HepG2 (cell line): ENCODE results near the gene PURB. TPM values are rescaled to one million over a fixed set of nuclear protein-coding genes. Genes with fewer than 3 reads are reported as not detected.

ENCODE experiments used
- ARID3A ChIP-seq: IDR thresholded peaks from 2 replicates; pipeline ENCODE4 v1.6.1; 2012; ENCODE audit warnings: low read depth, low read length, improper control_type of control experiment
- ATM ChIP-seq: fragments of 450-650 bp; IDR thresholded peaks from 2 replicates; pipeline ENCODE4 v1.7.1; 2017; ENCODE audit warnings: mild to moderate bottlenecking, borderline replicate concordance
- DNMT3B ChIP-seq: conservative IDR thresholded peaks from 2 replicates; pipeline ENCODE4 v1.6.1; 2016; ENCODE audit warnings: missing biosample characterization, control low read depth
- HDAC1 ChIP-seq: sonication (generic); formaldehyde crosslinking; IDR thresholded peaks from 2 replicates; pipeline ENCODE4 v1.5.1; 2020; ENCODE audit warnings: mild to moderate bottlenecking, missing genetic modification reagents
- HMG20A ChIP-seq: IDR thresholded peaks from 2 replicates; pipeline ENCODE4 v1.6.1; 2016; ENCODE audit warnings: borderline replicate concordance
- MATR3 ChIP-seq: sonication (generic); formaldehyde crosslinking; IDR thresholded peaks from 2 replicates; pipeline ENCODE4 v1.4.0; 2020; ENCODE audit warnings: missing genetic modification reagents
- REXO4 ChIP-seq: sonication (generic); formaldehyde crosslinking; IDR thresholded peaks from 2 replicates; pipeline ENCODE4 v1.8.0; 2022; ENCODE audit warnings: missing genetic modification reagents, mild to moderate bottlenecking, borderline replicate concordance
- SP1 ChIP-seq, 2 experiments: fragments of 450-650 bp in 1 of 2; sonication (generic) in 1 of 2; formaldehyde crosslinking in 1 of 2; IDR thresholded peaks; 2 replicates each; pipeline versions ENCODE4 v1.4.0 to v1.6.1; 2016 to 2020; ENCODE audit warnings: missing genetic modification reagents in 1 of 2
- STAT6 ChIP-seq: sonication (generic); formaldehyde crosslinking; IDR thresholded peaks from 2 replicates; pipeline ENCODE4 v1.4.0; 2020; ENCODE audit warnings: missing genetic modification reagents, mild to moderate bottlenecking, borderline replicate concordance
- ZBTB34 ChIP-seq: sonication (generic); formaldehyde crosslinking; IDR thresholded peaks from 2 replicates; pipeline ENCODE4 v1.8.0; 2022; ENCODE audit warnings: mild to moderate bottlenecking, missing genetic modification reagents
- ZKSCAN8 ChIP-seq: IDR thresholded peaks from 2 replicates; pipeline ENCODE4 v1.6.1; 2016; ENCODE audit warnings: borderline replicate concordance, missing genetic modification reagents, missing compliant biosample characterization
- ZNF138 ChIP-seq: sonication (generic); formaldehyde crosslinking; IDR thresholded peaks from 2 replicates; pipeline ENCODE4 v1.5.0; 2020; ENCODE audit warnings: mild to moderate bottlenecking, low read depth, missing genetic modification reagents
- ZNF563 ChIP-seq: sonication (generic); formaldehyde crosslinking; IDR thresholded peaks from 2 replicates; pipeline ENCODE4 v1.8.0; 2022; ENCODE audit warnings: mild to moderate bottlenecking, moderate library complexity, missing genetic modification reagents
- ZNF569 ChIP-seq: sonication (generic); formaldehyde crosslinking; IDR thresholded peaks from 2 replicates; pipeline ENCODE4 v1.5.0; 2020; ENCODE audit warnings: mild to moderate bottlenecking, missing genetic modification reagents, moderate library complexity, borderline replicate concordance
- ZNF629 ChIP-seq: sonication (generic); formaldehyde crosslinking; conservative IDR thresholded peaks from 2 replicates; pipeline ENCODE4 v1.5.0; 2020; ENCODE audit warnings: missing genetic modification reagents
- polyA plus RNA-seq, 8 experiments: library from polyadenylated mRNA; depleted of rRNA in 3 of 8; stranded (reverse) in 7 of 8; unstranded in 1 of 8; fragments of >200 nt; fragmentation: Illumina TruSeq in 4 of 8; extraction: Trizol in 4 of 8; gene quantifications; 2 replicates each; pipeline versions ENCODE4 v1.2.1 to v1.2.3, GENCODE V29; 2011 to 2016; ENCODE audit warnings: low read depth in 4 of 8, missing spikeins in 1 of 8, mixed read lengths in 1 of 8; ENCODE audit not compliant: insufficient read depth in 1 of 8
- total RNA-seq, 5 experiments: library from RNA; depleted of rRNA; stranded (reverse); fragments of >200 nt; fragmentation: Illumina TruSeq; extraction: Trizol; gene quantifications; 2 replicates each; pipeline ENCODE4 v1.2.3, GENCODE V29; 2016; ENCODE audit warnings: low read depth in 1 of 5
- TF ChIP-seq, protein P1 (sequence below): IDR thresholded peaks from 2 replicates; pipeline ENCODE4 v1.6.1; 2016; ENCODE audit warnings: low read depth
- TF ChIP-seq, protein P2 (sequence below): IDR thresholded peaks from 2 replicates; pipeline ENCODE4 v1.6.1; 2016; ENCODE audit warnings: low read depth, borderline replicate concordance
- TF ChIP-seq, protein P3 (sequence below): sonication (generic); formaldehyde crosslinking; IDR thresholded peaks from 2 replicates; pipeline ENCODE4 v1.4.0; 2020; ENCODE audit warnings: mild to moderate bottlenecking, missing genetic modification reagents, borderline replicate concordance

Gene PURB
- total and polyA plus RNA-seq, 2 of the 13 experiments (the other 11 are each of a cell fraction or from before 2014, with no cell fraction given): 2.3 to 4.3 TPM

- no peak for TF ChIP-seq MATR3 (CRISPR knock-in tag)
- TF ChIP-seq, protein P1, sequence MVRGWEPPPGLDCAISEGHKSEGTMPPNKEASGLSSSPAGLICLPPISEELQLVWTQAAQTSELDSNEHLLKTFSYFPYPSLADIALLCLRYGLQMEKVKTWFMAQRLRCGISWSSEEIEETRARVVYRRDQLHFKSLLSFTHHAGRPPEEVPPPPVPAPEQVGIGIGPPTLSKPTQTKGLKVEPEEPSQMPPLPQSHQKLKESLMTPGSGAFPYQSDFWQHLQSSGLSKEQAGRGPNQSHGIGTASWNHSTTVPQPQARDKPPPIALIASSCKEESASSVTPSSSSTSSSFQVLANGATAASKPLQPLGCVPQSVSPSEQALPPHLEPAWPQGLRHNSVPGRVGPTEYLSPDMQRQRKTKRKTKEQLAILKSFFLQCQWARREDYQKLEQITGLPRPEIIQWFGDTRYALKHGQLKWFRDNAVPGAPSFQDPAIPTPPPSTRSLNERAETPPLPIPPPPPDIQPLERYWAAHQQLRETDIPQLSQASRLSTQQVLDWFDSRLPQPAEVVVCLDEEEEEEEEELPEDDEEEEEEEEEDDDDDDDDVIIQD (CRISPR knock-in tag): no peak
- TF ChIP-seq, protein P2, sequence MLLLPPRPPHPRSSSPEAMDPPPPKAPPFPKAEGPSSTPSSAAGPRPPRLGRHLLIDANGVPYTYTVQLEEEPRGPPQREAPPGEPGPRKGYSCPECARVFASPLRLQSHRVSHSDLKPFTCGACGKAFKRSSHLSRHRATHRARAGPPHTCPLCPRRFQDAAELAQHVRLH (CRISPR knock-in tag): no peak; the same call in 1 of the 2 replicates
- TF ChIP-seq STAT6 (CRISPR knock-in tag): peak; percentile 38; the same call in 1 of the 2 replicates
- TF ChIP-seq, protein P3, sequence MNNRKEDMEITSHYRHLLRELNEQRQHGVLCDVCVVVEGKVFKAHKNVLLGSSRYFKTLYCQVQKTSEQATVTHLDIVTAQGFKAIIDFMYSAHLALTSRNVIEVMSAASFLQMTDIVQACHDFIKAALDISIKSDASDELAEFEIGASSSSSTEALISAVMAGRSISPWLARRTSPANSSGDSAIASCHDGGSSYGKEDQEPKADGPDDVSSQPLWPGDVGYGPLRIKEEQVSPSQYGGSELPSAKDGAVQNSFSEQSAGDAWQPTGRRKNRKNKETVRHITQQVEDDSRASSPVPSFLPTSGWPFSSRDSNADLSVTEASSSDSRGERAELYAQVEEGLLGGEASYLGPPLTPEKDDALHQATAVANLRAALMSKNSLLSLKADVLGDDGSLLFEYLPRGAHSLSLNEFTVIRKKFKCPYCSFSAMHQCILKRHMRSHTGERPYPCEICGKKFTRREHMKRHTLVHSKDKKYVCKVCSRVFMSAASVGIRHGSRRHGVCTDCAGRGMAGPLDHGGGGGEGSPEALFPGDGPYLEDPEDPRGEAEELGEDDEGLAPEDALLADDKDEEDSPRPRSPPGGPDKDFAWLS (CRISPR knock-in tag): no peak
- no peak; the same call in 1 of the 2 replicates for TF ChIP-seq ZKSCAN8 (CRISPR knock-in tag)
- peak; percentile 66; the same call in 1 of the 2 replicates for TF ChIP-seq ZBTB34 (CRISPR knock-in tag)
- TF ChIP-seq ATM: no peak
- TF ChIP-seq ARID3A: no peak
- no peak; the same call in 1 of the 2 replicates for TF ChIP-seq ZNF629 (CRISPR knock-in tag)
- peak; percentile 70 for TF ChIP-seq HDAC1 (CRISPR knock-in tag)
- TF ChIP-seq ZNF563: no peak; the same call in 1 of the 2 replicates
- TF ChIP-seq REXO4 (CRISPR knock-in tag): no peak
- no peak for TF ChIP-seq HMG20A (CRISPR knock-in tag)
- no peak for TF ChIP-seq ZNF569 (CRISPR knock-in tag)
- TF ChIP-seq DNMT3B (CRISPR knock-in tag): no peak
- TF ChIP-seq ZNF138 (CRISPR knock-in tag): peak; percentile 66; the same call in 1 of the 2 replicates
- no peak for TF ChIP-seq SP1 (IDR thresholded peaks at IDR 0.05)
- TF ChIP-seq SP1 (CRISPR knock-in tag; IDR thresholded peaks at IDR 0.05): peak; percentile 92
Observed at GRCh38 chr7:44885394-44886317, at the start of gene PURB (continued).
